Activated CD8-positive, alpha-beta T cell treated with anti-CD3 and anti-CD28 coated beads, Interleukin-2, amount 10 ng/mL, durations not matched to agents 7 days and 5 days (primary cell): Measurements from ENCODE around the gene TTLL9. TPM values are rescaled to one million over a fixed set of nuclear protein-coding genes. Genes with fewer than 3 reads are reported as not detected.

Experiments used
- ATAC-seq: fragments of 150-1000 bp; cut with Tn5 transposase; one replicate; pipeline ENCODE4 v1.10.0; 2021; ENCODE audit warnings: moderate library complexity
- CTCF ChIA-PET: fragments of 350-600 bp; sonication (Branson Sonifier 250); formaldehyde crosslinking; loops from one replicate; lab custom pipeline; 2021; ENCODE audit warnings: antibody characterized with exemption; lab: Charles Lee
- POLR2A ChIA-PET: fragments of 350-600 bp; sonication (Branson Sonifier 250); formaldehyde crosslinking; loops from one replicate; lab custom pipeline; 2021; ENCODE audit warnings: antibody characterized with exemption; lab: Charles Lee
- DNase-seq: peaks from one replicate; pipeline ENCODE4 v3.0.0-alpha.2; 2020
- H3K27ac Mint-ChIP-seq: one replicate; pipeline ENCODE4 v1.8.0; 2021; ENCODE audit warnings: mild to moderate bottlenecking, mixed read lengths
- H3K27me3 Mint-ChIP-seq: one replicate; pipeline ENCODE4 v1.8.0; 2021; ENCODE audit warnings: low read depth, mixed read lengths
- H3K36me3 Mint-ChIP-seq: one replicate; pipeline ENCODE4 v1.8.0; 2021; ENCODE audit warnings: low read depth, mixed read lengths
- H3K4me1 Mint-ChIP-seq: one replicate; pipeline ENCODE4 v1.8.0; 2021; ENCODE audit warnings: low read depth, mixed read lengths
- H3K4me3 Mint-ChIP-seq: one replicate; pipeline ENCODE4 v1.8.0; 2021; ENCODE audit warnings: mild to moderate bottlenecking, mixed read lengths
- H3K9me3 Mint-ChIP-seq: one replicate; pipeline ENCODE4 v1.8.0; 2022; ENCODE audit warnings: mixed read lengths; ENCODE audit not compliant: insufficient read depth
- total RNA-seq, 2 experiments: library from RNA; stranded (reverse); gene quantifications; one replicate each; pipeline ENCODE4 v1.2.3, GENCODE V29; 2021

Gene TTLL9
- total RNA-seq, 2 experiments from 2014 or later, result not detected

GRCh38 chr20:31870726-31871617 lies 538 bp downstream of the TTLL9 start:
- Mint-ChIP-seq H3K27me3 (peaks cover 56% of the 10 kb centered on the region), H3K27ac (no peak overlapping the region), H3K36me3 (peaks cover 2% of the 10 kb centered on the region), H3K4me3 (peak overlapping the region; percentile 30), H3K4me1 (peaks cover 14% of the 10 kb centered on the region), H3K9me3 (no peaks in the 10 kb centered on the region)
- CTCF ChIA-PET, result interaction anchor here (0.9 to 1.8 kb wide), 6 partner anchors 9 to 81 kb away, joined by 3 to 9 read pairs (median 4); partner anchors contain the start of gene PDRG1
- POLR2A ChIA-PET, result no interaction called here
- no peak for ATAC-seq
- DNase-seq, result no peak

GRCh38 chr20:31871618-31871954 lies 1.2 kb downstream of the TTLL9 start:
- Mint-ChIP-seq H3K9me3 (no peaks in the 10 kb centered on the region), H3K36me3 (peaks cover 2% of the 10 kb centered on the region), H3K27me3 (peaks cover 59% of the 10 kb centered on the region), H3K27ac (no peak overlapping the region), H3K4me1 (peaks cover 14% of the 10 kb centered on the region), H3K4me3 (no peak overlapping the region)
- POLR2A ChIA-PET, result no interaction called here
- no peak for DNase-seq
- CTCF ChIA-PET, result interaction anchor here (0.9 to 1.8 kb wide), 6 partner anchors 9 to 80 kb away, joined by 3 to 9 read pairs (median 4); partner anchors contain the start of gene PDRG1
- ATAC-seq, result no peak

- no peak for ATAC-seq
Measured at GRCh38 chr20:31872406-31872805, 2.0 kb downstream of the TTLL9 start.

GRCh38 chr20:31875671-31876070 lies 5.2 kb downstream of the TTLL9 start:
- Mint-ChIP-seq H3K27ac (no peak overlapping the region), H3K36me3 (no peaks in the 10 kb centered on the region), H3K4me1 (peaks cover 18% of the 10 kb centered on the region), H3K27me3 (peaks cover 53% of the 10 kb centered on the region), H3K4me3 (no peak overlapping the region), H3K9me3 (no peaks in the 10 kb centered on the region)
- ATAC-seq (no peak), DNase-seq (no peak)
- POLR2A ChIA-PET, result no interaction called here
- CTCF ChIA-PET, result no interaction called here

More at GRCh38 chr20:31872406-31872805, 2.0 kb downstream of the TTLL9 start:
- POLR2A ChIA-PET, result no interaction called here
- Mint-ChIP-seq H3K27ac (no peak overlapping the region), H3K27me3 (peaks cover 57% of the 10 kb centered on the region), H3K4me3 (no peak overlapping the region), H3K9me3 (no peaks in the 10 kb centered on the region), H3K4me1 (peaks cover 14% of the 10 kb centered on the region), H3K36me3 (peaks cover 2% of the 10 kb centered on the region)
- DNase-seq, result no peak
- CTCF ChIA-PET, result interaction anchor here (1.2 to 1.8 kb wide), 4 partner anchors 13 to 80 kb away, joined by 3 to 9 read pairs (median 4); partner anchors contain the start of gene PDRG1

DNA sequence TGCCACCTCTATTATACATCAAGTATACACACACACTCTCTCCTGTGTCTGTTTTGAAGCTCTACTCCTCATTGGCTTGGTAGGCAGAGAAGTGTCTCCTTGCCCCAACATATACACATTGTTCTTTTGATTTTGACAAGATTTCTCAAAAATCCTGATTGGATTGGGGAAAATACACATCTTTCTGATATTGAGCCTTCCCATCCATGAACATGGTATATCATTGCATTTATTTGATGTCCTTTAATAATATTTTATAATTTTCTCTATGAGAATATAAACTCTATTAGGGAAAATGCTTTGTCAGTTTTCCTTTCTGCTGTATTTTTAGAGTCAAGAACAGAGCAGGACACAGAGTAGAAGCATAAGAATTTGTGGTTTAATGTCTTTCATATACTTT lies 7.2 kb downstream of the TTLL9 start:
- Mint-ChIP-seq H3K9me3 (no peaks in the 10 kb centered on the region), H3K4me3 (no peak overlapping the region), H3K27ac (no peak overlapping the region), H3K4me1 (peaks cover 13% of the 10 kb centered on the region), H3K36me3 (no peaks in the 10 kb centered on the region), H3K27me3 (peaks cover 41% of the 10 kb centered on the region)
- ChIA-PET CTCF (interaction anchor here (2.0 to 2.7 kb wide), 2 partner anchors 24 to 31 kb away, joined by 8 to 11 read pairs; no protein-coding TSS in a partner anchor), POLR2A (no interaction called here)
- no peak for ATAC-seq
- DNase-seq, result no peak

- Mint-ChIP-seq H3K4me3 (peak overlapping the region; percentile 87), H3K27me3 (peaks cover 35% of the 10 kb centered on the region), H3K27ac (peak overlapping the region; percentile 62), H3K4me1 (peaks cover 13% of the 10 kb centered on the region), H3K36me3 (no peaks in the 10 kb centered on the region), H3K9me3 (no peaks in the 10 kb centered on the region)
- DNase-seq, result peak; percentile 86
- POLR2A ChIA-PET, result interaction anchor here (0.6 kb wide), 1 partner anchor 756 kb away, joined by 3 read pairs; no protein-coding TSS in a partner anchor
- ATAC-seq, result peak; percentile 96
- CTCF ChIA-PET, result interaction anchor here (0.6 to 2.8 kb wide), 9 partner anchors 19 to 769 kb away, joined by 3 to 13 read pairs (median 4); partner anchors contain the start of gene PDRG1
Measured at GRCh38 chr20:31879143-31879987, 8.9 kb downstream of the TTLL9 start.

- no peak overlapping the region for H3K4me3 Mint-ChIP-seq
- peaks cover 25% of the 10 kb centered on the region for H3K27me3 Mint-ChIP-seq
- H3K36me3 Mint-ChIP-seq, result no peaks in the 10 kb centered on the region
- peaks cover 13% of the 10 kb centered on the region for H3K4me1 Mint-ChIP-seq
- ChIA-PET POLR2A (no interaction called here), CTCF (interaction anchor here (0.6 to 1.6 kb wide), 2 partner anchors 35 to 220 kb away, joined by 4 read pairs; no protein-coding TSS in a partner anchor)
- DNase-seq (no peak), ATAC-seq (no peak)
- H3K27ac Mint-ChIP-seq, result no peak overlapping the region
- no peaks in the 10 kb centered on the region for H3K9me3 Mint-ChIP-seq
Measured at GRCh38 chr20:31881945-31882344, 11.5 kb downstream of the TTLL9 start.

DNA sequence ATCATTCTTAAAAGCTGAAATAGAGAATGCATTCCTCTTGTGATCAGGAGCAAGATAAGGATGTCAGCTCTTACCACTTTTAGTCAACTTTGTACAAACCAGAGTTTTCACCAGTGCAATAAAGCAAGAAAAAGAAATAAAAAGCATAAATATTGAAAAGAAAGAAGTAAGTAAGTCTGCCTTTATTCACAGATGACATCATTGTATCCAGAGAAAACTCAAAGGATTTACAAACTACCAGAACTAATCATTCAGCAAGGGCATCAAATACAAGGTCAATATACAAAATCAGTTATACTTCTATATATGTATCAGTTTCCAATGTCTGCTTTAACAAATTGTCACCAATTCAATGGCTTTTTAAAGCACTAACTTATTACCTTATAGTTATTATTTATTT lies 13.4 kb downstream of the TTLL9 start:
- ChIA-PET POLR2A (no interaction called here), CTCF (interaction anchor here (1.4 kb wide), 1 partner anchor 68 kb away, joined by 3 read pairs; the partner anchor contains the start of gene PDRG1)
- Mint-ChIP-seq H3K4me1 (peaks cover 13% of the 10 kb centered on the region), H3K9me3 (no peaks in the 10 kb centered on the region), H3K36me3 (no peaks in the 10 kb centered on the region), H3K27ac (no peak overlapping the region), H3K27me3 (peaks cover 17% of the 10 kb centered on the region), H3K4me3 (no peak overlapping the region)
- DNase-seq (no peak), ATAC-seq (no peak)

DNA sequence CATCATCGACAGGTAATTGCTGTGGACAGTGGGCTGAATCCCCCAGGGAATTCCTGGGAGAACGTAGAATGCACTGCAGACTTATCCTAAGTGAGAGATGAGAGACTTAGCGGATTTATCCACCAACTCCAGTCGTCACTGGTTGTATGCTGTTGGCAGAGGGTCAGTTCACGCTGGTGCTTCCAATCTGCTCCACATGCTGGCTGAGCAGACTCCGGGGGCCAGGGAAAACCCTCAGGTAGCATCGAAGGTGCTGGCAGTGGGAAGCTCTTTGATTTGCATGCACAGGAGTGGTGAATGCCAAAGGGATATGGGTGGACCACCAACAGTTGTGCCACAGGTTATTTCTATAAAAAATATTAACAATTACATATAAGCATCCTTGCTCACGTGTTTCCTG lies 20.2 kb downstream of the TTLL9 start:
- ChIA-PET POLR2A (no interaction called here), CTCF (no interaction called here)
- Mint-ChIP-seq H3K27ac (no peak overlapping the region), H3K4me3 (no peak overlapping the region), H3K36me3 (no peaks in the 10 kb centered on the region), H3K4me1 (no peaks in the 10 kb centered on the region), H3K9me3 (no peaks in the 10 kb centered on the region), H3K27me3 (peaks cover 10% of the 10 kb centered on the region)
- DNase-seq (no peak), ATAC-seq (no peak)

- CTCF ChIA-PET, result interaction anchor here (2.4 kb wide), 1 partner anchor 49 kb away, joined by 7 read pairs; no protein-coding TSS in a partner anchor
- no peak for DNase-seq
- Mint-ChIP-seq H3K27me3 (peaks cover 9% of the 10 kb centered on the region), H3K9me3 (no peaks in the 10 kb centered on the region), H3K4me3 (no peak overlapping the region), H3K4me1 (no peaks in the 10 kb centered on the region), H3K27ac (no peak overlapping the region), H3K36me3 (no peaks in the 10 kb centered on the region)
- ATAC-seq, result no peak
- POLR2A ChIA-PET, result no interaction called here
Measured at GRCh38 chr20:31894980-31895675, 24.7 kb downstream of the TTLL9 start.

- peaks cover 4% of the 10 kb centered on the region for H3K27me3 Mint-ChIP-seq
- CTCF ChIA-PET, result interaction anchor here (0.7 to 2.4 kb wide), 3 partner anchors 47 to 73 kb away, joined by 4 to 7 read pairs (median 4); no protein-coding TSS in a partner anchor
- POLR2A ChIA-PET, result no interaction called here
- ATAC-seq (no peak), DNase-seq (no peak)
- H3K4me3 Mint-ChIP-seq, result no peak overlapping the region
- no peaks in the 10 kb centered on the region for H3K36me3 Mint-ChIP-seq
- H3K27ac Mint-ChIP-seq, result no peak overlapping the region
- no peaks in the 10 kb centered on the region for H3K4me1 Mint-ChIP-seq
- H3K9me3 Mint-ChIP-seq, result no peaks in the 10 kb centered on the region
Measured at GRCh38 chr20:31896049-31896448, 25.6 kb downstream of the TTLL9 start.
